Gastrocnemius medialis (tissue), 4 donors: Measurements from ENCODE around the gene PTTG1IP2.

Source experiments
- CTCF ChIP-seq, 5 experiments: fragments of 450-650 bp in 3 of 5; fragments of 200-600 bp in 2 of 5; sonication (generic) in 2 of 5; IDR thresholded peaks in 4 of 5; conservative IDR thresholded peaks in 1 of 5; 1 replicate in 4 of 5; 2 replicates in 1 of 5; pipeline ENCODE4 v1.5.1; 2016 to 2019; ENCODE audit warnings: antibody characterized with exemption in 5 of 5, mild to moderate bottlenecking in 3 of 5, moderate library complexity in 3 of 5
- POLR2A ChIP-seq, 2 donors: fragments of 450-650 bp; IDR thresholded peaks; one replicate each; pipeline ENCODE4 v1.6.1; 2017; ENCODE audit warnings: antibody characterized with exemption in 2 of 2, mild to moderate bottlenecking in 2 of 2, moderate library complexity in 2 of 2

GRCh38 chr7:90518630-90519029 is 49.2 kb downstream of the PTTG1IP2 start:
- no peak for TF ChIP-seq CTCF (IDR thresholded peaks at IDR 0.05 in 4 of 5, conservative IDR thresholded peaks at IDR 0.05 in 1 of 5)
- no peak for TF ChIP-seq POLR2A (IDR thresholded peaks at IDR 0.05)
